Loucy (cell line): Measurements from ENCODE around the gene DEUP1.

Experiments
- H2AFZ ChIP-seq: fragments of 200-600 bp; sonication (generic); 2 replicates; pipeline ENCODE4 v1.6.0; 2016; ENCODE audit warnings: antibody characterized with exemption, mild to moderate bottlenecking, low read length, moderate library complexity
- H3F3A ChIP-seq: fragments of 200-600 bp; 2 replicates; pipeline ENCODE4 v1.6.0; 2016; ENCODE audit warnings: antibody characterized with exemption, low read depth, mild to moderate bottlenecking
- H3K27me3 ChIP-seq: fragments of 200-600 bp; sonication (generic); 2 replicates; pipeline ENCODE4 v1.6.1; 2014; ENCODE audit warnings: low read length, mild to moderate bottlenecking; ENCODE audit not compliant: insufficient read depth, poor library complexity, severe bottlenecking
- H3K36me3 ChIP-seq: fragments of 200-600 bp; sonication (generic); 2 replicates; pipeline ENCODE4 v1.6.1; 2016; ENCODE audit warnings: low read length; ENCODE audit not compliant: insufficient read depth
- H3K4me1 ChIP-seq: fragments of 200-600 bp; sonication (generic); 2 replicates; pipeline ENCODE4 v1.5.1; 2014; ENCODE audit warnings: low read length, mild to moderate bottlenecking; ENCODE audit not compliant: insufficient read depth, poor library complexity, severe bottlenecking
- H3K4me2 ChIP-seq: fragments of 200-600 bp; sonication (generic); 2 replicates; pipeline ENCODE4 v1.6.0; 2014; ENCODE audit warnings: antibody characterized with exemption, low read length, low read depth, mild to moderate bottlenecking; ENCODE audit not compliant: poor library complexity, severe bottlenecking
- H3K4me3 ChIP-seq: fragments of 200-600 bp; sonication (generic); 2 replicates; pipeline ENCODE4 v1.5.1; 2014; ENCODE audit warnings: low read length, mild to moderate bottlenecking, mixed read lengths; ENCODE audit not compliant: poor library complexity, severe bottlenecking
- H3K79me2 ChIP-seq: fragments of 200-600 bp; sonication (generic); 2 replicates; pipeline ENCODE4 v1.6.1; 2014; ENCODE audit warnings: low read length; ENCODE audit not compliant: insufficient read depth
- H3K9ac ChIP-seq: fragments of 200-600 bp; sonication (generic); 2 replicates; pipeline ENCODE4 v1.6.0; 2014; ENCODE audit warnings: mild to moderate bottlenecking, low read depth, low read length, moderate library complexity; ENCODE audit not compliant: poor library complexity, severe bottlenecking
- H3K9me2 ChIP-seq: fragments of 200-600 bp; sonication (generic); replicated peaks from 2 replicates; pipeline ENCODE4 v1.6.1; 2016; ENCODE audit warnings: low read depth, low read length, mixed read lengths
- H3K9me3 ChIP-seq: fragments of 200-600 bp; sonication (generic); 2 replicates; pipeline ENCODE4 v1.6.1; 2014; ENCODE audit warnings: mild to moderate bottlenecking, antibody characterized with exemption, low read length, low read depth; ENCODE audit not compliant: insufficient read depth
- H4K20me1 ChIP-seq: fragments of 200-600 bp; sonication (generic); 2 replicates; pipeline ENCODE4 v1.6.0; 2014; ENCODE audit warnings: antibody characterized with exemption, low read length, mild to moderate bottlenecking; ENCODE audit not compliant: insufficient read depth, poor library complexity, severe bottlenecking
- CTCF ChIP-seq: fragments of 200-600 bp; sonication (generic); conservative IDR thresholded peaks from 2 replicates; pipeline ENCODE4 v1.5.1; 2014; ENCODE audit warnings: mild to moderate bottlenecking, antibody characterized with exemption, low read length
- EZH2phosphoT487 ChIP-seq: fragments of 200-600 bp; IDR thresholded peaks from 2 replicates; pipeline ENCODE4 v1.6.1; 2018; ENCODE audit warnings: antibody characterized with exemption, mild to moderate bottlenecking, moderate library complexity, borderline replicate concordance

The DEUP1 gene

GRCh38 chr11:93481696-93482095, 151.2 kb downstream of the DEUP1 start:
- Histone ChIP-seq H3K79me2 (no peaks in the 10 kb centered on the region), H3K4me1 (no peaks in the 10 kb centered on the region), H3F3A (no peaks in the 10 kb centered on the region), H3K9ac (no peak overlapping the region), H4K20me1 (no peaks in the 10 kb centered on the region), H3K9me3 (no peaks in the 10 kb centered on the region), H3K9me2 (no peaks in the 10 kb centered on the region), H3K4me3 (no peak overlapping the region), H3K36me3 (no peaks in the 10 kb centered on the region; the same call in 1 of the 2 replicates), H3K27me3 (no peaks in the 10 kb centered on the region), H3K4me2 (no peak overlapping the region), H2AFZ (no peak overlapping the region)
- TF ChIP-seq CTCF (no peak), EZH2phosphoT487 (no peak)

GRCh38 chr11:93482556-93482955, 152.0 kb downstream of the DEUP1 start:
- no peaks in the 10 kb centered on the region for H4K20me1 ChIP-seq
- H2AFZ ChIP-seq = no peak overlapping the region
- H3K36me3 ChIP-seq = no peaks in the 10 kb centered on the region; the same call in 1 of the 2 replicates
- H3K4me2 ChIP-seq = no peak overlapping the region
- H3K9me2 ChIP-seq = no peaks in the 10 kb centered on the region
- no peaks in the 10 kb centered on the region for H3K9me3 ChIP-seq
- no peak for TF ChIP-seq EZH2phosphoT487
- no peak for TF ChIP-seq CTCF
- H3K4me1 ChIP-seq = no peaks in the 10 kb centered on the region
- H3F3A ChIP-seq = no peaks in the 10 kb centered on the region
- no peak overlapping the region for H3K4me3 ChIP-seq
- no peaks in the 10 kb centered on the region for H3K27me3 ChIP-seq
- H3K9ac ChIP-seq = no peak overlapping the region
- H3K79me2 ChIP-seq = no peaks in the 10 kb centered on the region

DNA sequence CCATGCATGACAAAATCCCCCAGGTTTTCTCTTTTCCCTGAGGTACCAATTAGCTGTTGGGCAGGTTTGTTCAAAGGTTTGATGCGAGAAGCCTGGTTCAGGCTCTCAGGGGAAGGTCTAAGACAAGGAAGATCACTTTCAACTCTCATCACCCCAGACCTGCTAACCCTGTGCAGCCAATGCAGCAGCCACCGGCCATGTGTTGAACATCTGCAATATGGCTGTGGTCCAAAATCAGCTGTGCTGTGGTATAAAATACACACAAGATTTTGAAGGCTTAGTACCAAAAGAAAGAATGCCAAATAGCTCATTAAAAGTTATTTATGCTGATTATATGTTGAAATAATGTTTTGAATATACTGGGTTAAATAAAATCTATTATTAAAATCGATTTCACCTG, 154.2 kb downstream of the DEUP1 start:
- no peak overlapping the region for H3K4me3 ChIP-seq
- no peaks in the 10 kb centered on the region for H3K9me3 ChIP-seq
- no peak overlapping the region for H3K4me2 ChIP-seq
- H4K20me1 ChIP-seq = no peaks in the 10 kb centered on the region
- no peaks in the 10 kb centered on the region for H3K79me2 ChIP-seq
- peaks cover 6% of the 10 kb centered on the region; the same call in 1 of the 2 replicates for H3K36me3 ChIP-seq
- no peak overlapping the region for H2AFZ ChIP-seq
- no peaks in the 10 kb centered on the region for H3K27me3 ChIP-seq
- no peak overlapping the region for H3K9ac ChIP-seq
- H3F3A ChIP-seq = no peaks in the 10 kb centered on the region
- TF ChIP-seq CTCF (no peak), EZH2phosphoT487 (no peak)
- no peaks in the 10 kb centered on the region for H3K9me2 ChIP-seq
- H3K4me1 ChIP-seq = no peaks in the 10 kb centered on the region
